Effector CD4-positive, alpha-beta T cell (primary cell): ENCODE results near the gene MYOM3. TPM values are rescaled to one million over a fixed set of nuclear protein-coding genes. Genes with fewer than 3 reads are reported as not detected.
A peak's percentile ranks its signal among the peaks of the same experiment; 100 is the strongest.

Experiments
- DNase-seq: peaks from one replicate; pipeline ENCODE4 v3.0.0-alpha.2; 2020
- total RNA-seq: gene quantifications from one replicate; lab custom pipeline; 2026; lab: John Stamatoyannopoulos, UW

MYOM3 gene
- total RNA-seq: not detected

DNA sequence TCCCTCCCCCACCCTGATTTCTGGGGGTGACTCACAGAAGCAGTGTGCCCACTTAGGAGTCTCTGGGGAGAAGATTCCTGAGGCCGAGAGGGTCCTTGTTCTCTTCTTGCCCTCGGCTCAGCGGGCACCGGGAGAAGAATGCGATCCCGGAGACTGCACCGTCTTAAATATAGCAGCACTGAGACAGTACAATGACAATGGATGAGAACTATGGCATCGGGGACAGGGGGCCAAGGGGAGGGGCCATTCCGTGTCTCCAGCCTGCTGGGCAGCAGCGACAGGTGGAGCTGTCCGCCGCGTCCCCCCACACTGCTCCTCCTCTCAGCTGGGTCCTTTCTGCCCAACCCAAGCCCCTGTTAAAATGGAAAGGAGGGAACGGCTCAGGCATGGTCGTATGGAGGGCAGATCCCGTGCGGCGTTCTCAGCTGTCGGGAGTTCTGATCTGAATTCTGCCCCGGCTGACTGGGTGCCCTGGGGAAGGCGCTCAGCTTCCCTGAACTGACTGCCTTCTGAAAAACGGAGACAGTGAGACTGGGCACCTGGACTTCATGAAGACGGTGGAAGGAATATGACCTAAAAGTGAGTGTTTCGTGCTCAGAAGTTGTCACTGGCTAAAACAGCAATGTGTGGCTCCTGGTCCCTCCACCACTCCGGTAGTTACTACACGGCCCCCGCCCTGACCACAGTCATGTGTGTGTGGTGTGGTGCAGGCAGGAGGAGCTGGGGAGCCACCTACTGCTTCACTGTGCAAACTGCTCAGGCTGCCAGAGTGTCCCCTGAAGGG, at the start of gene MYOM3:
Gene MYOM3 (minus strand): TSS at position 140 of the 784 bp plus-strand sequence. CDS start 3,499 bp downstream, outside the sequence.
- no peak for DNase-seq

GRCh38 chr1:24161270-24161669, 49.3 kb upstream of the MYOM3 start:
- DNase-seq: no peak

DNA sequence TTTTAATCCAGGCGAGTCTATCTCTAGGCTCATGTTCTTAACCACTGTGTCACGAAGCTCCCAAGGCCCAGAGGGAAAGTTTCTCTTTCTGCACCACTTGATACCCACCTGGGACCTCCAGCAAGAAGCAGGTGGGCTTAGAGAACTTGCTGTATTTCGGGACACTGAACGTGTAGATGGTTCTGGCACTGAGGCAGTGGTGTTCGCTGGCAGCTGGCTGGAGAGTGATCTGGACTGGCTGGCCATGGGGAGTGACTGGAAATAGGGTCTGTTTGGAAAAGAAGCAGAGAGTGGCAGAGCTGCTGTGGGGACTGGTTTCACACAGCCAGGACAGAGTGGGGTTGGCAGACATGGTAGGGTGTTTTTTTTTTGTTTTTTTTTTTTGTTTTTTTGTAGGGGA, 47.4 kb upstream of the MYOM3 start:
- no peak for DNase-seq

DNA sequence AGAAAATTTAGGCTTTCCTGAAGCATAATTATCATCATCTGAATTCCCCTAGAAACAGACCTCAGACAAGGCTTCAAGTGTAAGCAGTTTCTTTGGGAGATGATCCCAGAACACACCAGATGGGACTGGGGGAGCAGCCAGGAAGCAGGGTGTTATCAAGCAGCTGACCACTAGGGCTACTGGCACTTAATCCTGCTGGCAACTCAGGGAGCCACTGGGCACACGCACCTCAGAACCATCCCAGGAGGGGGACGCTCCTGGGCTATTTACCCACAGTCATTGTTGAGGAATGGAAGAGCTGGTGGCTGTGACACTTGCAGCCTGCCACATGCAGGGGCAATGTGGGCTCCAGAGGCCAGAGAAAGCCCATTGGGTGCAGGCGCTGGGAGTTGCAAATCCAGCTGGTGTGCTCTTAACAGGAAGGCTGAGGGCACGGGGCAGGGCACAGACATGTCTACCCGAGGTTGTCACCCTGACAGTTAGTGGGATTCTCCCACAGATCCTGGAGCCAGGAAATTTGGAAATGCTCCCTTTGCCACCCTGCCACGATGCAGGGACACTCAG, 46.1 kb upstream of the MYOM3 start:
- DNase-seq: no peak

- no peak for DNase-seq
Measured at GRCh38 chr1:24156542-24157260, 44.8 kb upstream of the MYOM3 start.

- DNase-seq: no peak
Measured at GRCh38 chr1:24155011-24155782, 43.3 kb upstream of the MYOM3 start.

- no peak for DNase-seq
Measured at GRCh38 chr1:24154215-24154614, 42.3 kb upstream of the MYOM3 start.

DNA sequence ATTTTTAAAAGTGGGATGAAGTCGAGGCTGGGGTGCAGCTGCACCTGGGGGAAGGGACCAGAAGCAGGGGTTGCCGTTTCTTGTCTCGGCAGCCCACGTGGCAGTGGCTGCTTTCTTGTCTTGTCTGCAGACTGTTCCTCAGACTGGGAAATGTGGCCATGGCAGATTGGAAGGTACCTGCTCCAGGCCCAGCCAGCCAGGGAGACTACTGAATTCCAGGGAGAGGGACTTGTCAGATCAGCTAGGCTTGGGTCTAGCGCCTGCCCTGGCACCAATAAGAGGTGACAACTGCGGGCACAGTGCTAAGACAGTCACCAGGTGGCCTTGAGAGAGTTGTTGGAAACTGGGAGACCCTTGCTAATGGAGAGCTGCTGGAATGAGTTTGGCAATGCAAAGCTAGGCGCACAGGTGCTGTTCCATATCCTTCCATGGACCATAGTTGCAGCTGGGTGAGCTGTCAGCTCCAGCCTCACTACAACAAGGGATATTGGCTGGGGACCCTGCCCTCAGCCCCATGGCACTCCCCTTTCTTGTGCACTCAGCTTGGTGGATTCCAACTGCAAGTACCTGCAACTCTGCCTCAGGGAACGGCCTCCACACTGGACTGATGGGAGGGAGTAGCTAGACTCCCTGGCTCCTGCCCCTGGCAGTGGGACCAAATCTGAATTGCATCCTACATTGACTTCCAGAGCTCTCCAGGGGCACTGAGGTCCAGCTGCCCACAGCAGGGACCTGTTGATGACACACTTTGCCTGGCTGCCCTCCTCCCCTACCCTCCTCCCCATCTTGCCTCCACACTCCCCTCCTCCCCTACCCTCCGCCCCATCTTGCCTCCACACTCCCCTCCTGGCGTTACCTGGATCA, 40.9 kb upstream of the MYOM3 start:
- DNase-seq: no peak

GRCh38 chr1:24151175-24151533, 39.2 kb upstream of the MYOM3 start:
- DNase-seq: no peak

DNA sequence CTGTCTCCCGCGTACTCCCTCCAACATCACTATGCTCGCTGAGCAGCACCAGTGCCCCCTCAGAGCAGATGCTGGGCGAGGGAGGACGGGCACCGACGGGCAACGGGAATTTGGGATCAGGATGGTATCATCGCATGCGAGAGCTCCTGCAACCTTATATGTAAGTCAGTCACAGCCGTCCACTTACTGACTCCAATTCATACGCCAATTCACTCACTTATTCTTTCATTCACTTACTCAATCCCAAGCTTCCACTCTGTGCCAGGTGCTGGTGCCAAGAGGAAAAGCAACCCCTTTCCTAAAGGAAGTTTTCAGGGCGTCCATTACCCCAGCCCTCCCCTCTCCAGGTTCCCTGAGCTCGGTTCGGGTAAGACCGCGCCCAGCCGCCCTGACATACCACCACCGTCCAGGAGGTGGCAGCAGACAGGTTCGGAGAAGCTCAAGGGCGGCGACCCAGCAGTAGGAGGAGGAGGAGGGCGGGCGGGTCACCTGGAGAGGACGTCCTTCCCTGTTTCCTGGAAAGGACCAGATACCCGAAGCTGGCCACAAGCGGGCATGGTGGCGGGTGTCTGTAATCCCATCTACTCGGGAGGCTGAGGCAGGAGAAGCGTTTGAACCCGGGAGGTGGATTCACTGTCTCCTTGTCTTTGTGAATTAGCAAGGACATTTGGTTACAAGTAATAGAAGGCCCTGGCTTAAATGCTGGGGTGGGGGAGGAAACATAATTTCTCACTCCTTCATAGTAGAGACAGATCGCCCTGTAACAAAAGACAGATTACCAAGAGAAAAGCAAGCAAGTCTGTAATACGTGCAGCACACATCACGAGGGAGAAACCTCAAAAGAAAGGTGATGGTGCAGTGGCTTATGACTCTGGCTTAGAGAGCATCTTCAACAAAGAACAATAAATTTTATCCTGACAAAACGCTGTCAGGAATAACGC, 38.6 kb upstream of the MYOM3 start:
- peak; percentile 83 for DNase-seq

DNA sequence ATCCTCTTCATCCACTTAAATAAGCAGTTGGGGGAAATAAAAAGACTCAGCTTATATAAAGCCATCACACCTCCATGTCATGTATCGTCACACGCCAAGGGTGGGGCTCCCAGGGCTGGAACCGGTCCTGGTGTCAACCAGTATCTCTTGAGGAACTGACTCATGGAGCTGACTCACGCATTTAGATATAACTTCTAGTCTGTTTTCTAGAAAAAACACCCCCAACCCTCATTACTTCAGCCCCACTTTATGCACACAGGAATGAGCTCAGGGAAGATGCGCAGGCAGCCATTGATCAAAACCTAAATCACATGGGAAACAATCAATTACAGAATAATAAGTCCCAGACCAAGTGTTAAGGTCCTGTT, 37.9 kb upstream of the MYOM3 start:
- no peak for DNase-seq

DNA sequence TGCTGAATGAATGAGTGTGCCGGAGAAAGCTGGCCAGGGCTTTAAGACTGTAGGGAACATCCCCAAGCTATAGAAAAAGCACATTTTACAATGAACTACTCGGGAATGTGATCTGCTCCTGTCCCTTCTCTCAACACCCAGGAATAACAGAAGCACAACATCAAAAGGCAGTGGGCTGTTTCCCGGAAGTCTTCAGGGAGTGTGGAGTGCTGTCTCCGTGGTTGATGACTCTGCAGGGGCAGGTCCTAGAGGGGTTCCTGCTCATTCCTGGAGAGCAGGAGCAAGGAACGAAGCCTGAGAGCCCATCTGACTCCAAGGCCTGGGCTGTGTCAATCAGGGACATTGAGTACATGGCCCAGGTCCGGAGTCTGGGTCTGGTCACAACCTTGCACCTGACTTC, 35.9 kb upstream of the MYOM3 start:
- no peak for DNase-seq

- DNase-seq: no peak
Measured at GRCh38 chr1:24147194-24147593, 35.3 kb upstream of the MYOM3 start.

DNA sequence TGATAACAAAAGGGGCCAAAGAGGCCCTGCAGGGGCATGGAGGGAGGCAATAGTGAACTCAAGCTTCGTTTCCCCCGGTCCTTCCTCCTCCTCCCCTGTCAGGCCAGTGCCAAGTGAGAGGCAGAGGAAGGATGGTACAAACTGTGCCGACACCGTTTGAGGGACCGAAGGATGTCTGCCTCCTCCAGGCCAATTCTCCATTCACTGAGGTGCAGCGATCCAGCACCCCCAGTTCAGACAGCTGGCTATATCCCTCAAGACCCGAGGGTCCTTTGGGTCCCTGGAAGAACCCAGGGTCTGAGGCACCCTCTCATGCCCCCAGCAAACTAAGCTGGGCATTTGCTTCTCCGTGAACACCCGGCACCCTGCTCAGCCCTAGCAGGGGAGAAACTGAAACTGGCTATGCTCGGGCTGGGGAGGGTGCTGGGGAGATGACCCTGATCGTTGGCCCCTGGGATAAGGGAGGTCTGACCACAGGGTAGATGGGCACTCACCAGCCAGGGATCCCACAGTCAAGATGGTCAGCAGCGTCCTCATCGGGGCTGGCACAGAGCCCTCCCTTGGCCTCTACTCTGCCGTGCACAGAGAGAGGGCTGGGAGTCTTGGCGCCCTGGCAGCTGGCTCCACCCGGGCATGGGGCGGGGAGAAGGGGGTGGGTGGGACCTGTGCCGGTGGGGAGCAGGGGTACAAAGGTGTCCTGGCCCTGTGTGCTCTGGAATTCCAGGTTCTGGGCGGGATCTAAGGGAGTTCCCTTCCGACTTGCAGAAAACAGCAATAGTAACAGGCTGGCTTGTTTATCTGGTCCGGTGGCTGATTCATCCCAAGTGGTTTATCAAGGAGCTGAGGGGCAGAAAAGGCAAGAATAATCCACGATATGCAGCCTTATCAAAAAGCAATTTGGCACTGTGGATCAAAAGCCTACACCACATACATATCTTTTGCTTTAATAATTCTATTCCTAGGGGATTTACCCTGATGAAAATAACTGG, 30.9 kb upstream of the MYOM3 start, which contains the start of gene IL22RA1:
Gene IL22RA1 (minus strand): TSS at position 595 of the 989 bp plus-strand sequence. CDS start 58 bp downstream, at position 537.
- DNase-seq: no peak

GRCh38 chr1:24141311-24141997, 29.5 kb upstream of the MYOM3 start:
- DNase-seq: no peak

- no peak for DNase-seq
Measured at GRCh38 chr1:24140741-24141181, 28.8 kb upstream of the MYOM3 start.

GRCh38 chr1:24139841-24140425, 28.0 kb upstream of the MYOM3 start:
- no peak for DNase-seq

DNA sequence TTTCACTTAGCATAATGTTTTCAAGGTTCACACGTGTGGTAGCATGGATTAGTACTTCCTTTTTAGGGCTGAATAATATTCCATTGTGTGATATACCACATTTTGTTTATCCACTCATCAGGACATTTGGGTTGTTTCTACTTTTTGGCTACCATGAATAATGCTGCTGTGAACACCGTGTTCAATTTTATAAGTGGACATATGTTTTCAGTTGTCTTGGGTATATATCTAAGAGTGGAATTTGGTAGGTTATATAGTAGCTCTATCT, 27.2 kb upstream of the MYOM3 start:
- DNase-seq: no peak
